Middle frontal gyrus (tissue), 1 donor: ENCODE measurements around the gene SAE1.
A peak's percentile ranks its signal among the peaks of the same experiment; 100 is the strongest.
"Not testable (repeated sequence)": the region's sequence is repeated elsewhere in the genome, so short reads cannot be mapped to it uniquely, and the experiment has no call there.

Experiments
- DNase-seq: peaks from one replicate; pipeline ENCODE4 v3.0.0-alpha.2; 2015; ENCODE audit warnings: low spot score; ENCODE audit errors: extremely low spot score

Gene SAE1

DNA sequence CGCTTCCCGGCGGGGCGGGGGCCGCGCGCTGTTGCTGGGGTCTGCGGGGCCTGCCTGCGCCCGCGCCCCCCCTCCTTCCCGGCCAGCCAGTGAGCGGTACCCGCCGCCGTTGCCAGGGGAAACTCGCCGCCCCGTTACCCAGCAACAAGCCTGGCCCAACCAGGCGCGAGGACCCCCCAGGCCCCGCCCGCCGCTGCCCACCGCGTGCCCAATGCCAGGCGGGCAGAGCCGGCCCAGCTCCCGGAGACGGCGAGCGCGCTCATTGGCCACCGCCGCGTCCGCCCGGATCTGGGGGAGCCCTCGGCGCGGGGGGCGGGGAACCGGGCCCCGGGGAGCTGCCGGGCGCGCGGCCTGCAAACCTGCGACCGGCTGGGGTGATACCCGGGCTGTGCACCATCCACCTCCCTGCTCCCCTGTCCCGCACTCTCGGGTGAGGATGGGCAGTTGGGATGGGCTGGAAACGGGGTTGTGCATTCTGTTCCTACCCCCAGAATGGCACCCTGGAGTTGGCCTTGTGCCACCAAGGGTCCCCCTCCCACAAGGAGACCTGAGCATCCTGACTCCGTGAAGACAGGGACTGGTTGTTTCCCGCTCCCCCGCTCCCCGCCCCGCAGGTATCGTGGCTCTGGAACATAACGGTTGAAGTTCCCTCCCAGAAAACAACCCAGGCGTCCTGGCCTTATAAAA is 109.1 kb downstream of the SAE1 start:
- DNase-seq, result peak; percentile 87

DNA sequence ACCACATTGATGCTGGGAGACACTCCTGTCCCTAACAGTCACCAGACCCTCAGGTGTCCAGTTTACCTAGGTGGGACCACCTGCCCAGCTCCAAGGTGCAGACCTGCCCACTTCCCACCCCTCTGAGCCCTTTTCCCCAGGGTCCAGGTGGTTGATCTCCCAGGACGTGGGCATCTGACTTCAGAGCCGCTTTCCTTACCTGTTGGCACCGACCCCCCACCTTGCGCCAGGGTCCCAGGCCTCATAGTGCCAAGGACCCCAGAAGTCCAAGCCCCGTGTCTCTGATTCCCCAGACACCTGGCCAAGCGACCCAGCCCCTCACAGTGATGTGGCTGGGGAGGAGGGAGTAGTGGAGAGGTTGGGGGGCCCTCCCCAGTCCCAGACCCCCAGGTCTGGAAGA is 109.9 kb downstream of the SAE1 start:
- no peak for DNase-seq

GRCh38 chr19:47240996-47241918 is 110.6 kb downstream of the SAE1 start:
- no peak for DNase-seq

GRCh38 chr19:47241919-47242577 is 111.4 kb downstream of the SAE1 start:
- DNase-seq, result no peak

DNA sequence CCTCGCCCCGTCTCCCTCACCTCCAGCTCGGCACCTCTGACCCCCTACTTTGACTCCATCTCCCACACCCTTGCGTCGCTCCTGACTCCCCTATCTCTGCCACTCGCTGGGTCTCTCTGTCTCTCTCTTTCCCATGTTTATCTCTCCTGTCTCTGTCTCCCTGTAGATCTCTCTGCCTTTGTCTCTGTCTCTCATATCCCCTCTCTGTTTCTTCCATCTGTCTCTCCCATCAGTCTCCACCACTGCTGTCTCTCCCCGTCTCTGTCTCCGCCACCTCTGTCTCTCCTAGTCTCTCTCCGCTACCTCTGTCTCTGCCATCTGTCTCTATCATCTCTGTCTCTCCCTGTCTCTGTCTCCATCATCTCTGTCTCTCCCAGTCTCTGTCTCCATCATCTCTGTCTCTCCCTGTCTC is 112.7 kb downstream of the SAE1 start:
- no peak for DNase-seq

DNA sequence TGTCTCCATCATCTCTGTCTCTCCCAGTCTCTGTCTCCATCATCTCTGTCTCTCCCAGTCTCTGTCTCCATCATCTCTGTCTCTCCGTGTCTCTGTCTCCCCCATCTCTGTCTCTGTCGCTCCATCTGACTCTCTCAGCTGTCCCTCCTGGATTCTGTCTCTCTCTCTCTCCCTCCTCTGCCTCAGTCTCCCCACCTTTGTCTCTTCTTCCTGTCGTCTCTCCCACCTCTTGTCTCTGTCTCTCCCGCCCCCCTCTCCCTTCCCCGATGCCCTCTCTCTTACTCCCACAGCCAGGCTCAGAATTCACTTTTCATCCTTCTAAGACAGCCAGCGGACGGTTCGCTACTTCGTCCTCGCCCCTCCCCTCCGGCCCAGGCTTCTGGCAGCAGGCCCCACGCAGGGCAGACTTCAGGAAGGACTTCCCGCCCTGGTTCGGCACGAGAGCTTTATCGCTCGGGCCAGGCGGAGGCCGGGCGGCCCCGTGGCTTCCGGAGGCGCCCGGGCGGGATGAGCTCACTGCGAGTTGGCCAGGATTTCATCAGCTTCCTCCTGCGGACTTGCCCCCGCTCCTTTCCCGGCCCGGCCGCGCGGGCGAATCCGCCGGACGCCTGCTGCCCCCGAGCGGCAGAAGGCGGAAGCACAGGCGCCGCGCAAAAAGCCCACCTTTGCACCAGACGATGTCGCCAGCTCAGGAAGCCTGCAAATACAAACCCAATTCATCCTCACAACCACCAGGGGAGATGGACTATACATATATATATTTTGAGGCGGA is 113.3 kb downstream of the SAE1 start:
- DNase-seq, result peak; percentile 77

DNA sequence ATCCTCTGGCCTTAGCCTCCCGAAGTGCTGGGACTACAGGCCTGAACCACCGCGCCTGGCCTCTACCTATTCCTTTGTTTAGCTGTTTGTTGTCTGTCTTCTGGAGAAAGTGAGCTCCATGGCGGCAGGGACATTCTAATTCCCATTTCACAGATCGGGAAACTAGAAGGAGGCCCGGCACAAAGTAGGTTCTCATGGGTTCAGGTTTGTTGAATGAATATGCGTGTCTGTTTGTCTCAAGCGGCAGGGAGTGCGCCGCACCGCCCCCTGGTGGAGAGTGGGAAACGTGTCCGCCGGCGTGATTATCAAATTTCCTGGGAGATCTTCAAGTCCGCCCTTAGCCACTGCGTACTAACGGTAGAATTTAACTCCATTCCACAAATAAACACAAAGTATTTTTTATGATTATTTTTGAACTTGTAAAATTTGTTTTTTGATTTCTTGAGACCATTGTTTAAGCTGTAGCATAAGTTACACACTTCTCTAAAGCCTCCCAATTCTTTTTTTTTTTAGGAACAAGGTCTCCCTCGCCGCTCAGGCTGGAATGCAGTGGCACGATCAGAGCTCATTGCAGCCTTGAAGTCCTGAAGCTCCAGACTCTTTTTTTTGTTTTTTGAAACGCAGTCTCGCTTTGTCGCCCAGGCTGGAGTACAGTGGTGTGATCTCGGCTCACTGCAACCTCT is 116.8 kb downstream of the SAE1 start:
- DNase-seq, result no peak

GRCh38 chr19:47253016-47253415 is 122.4 kb downstream of the SAE1 start:
- not testable (repeated sequence) for DNase-seq

- DNase-seq, result no peak
Measured at GRCh38 chr19:47253467-47253881, 122.8 kb downstream of the SAE1 start.

DNA sequence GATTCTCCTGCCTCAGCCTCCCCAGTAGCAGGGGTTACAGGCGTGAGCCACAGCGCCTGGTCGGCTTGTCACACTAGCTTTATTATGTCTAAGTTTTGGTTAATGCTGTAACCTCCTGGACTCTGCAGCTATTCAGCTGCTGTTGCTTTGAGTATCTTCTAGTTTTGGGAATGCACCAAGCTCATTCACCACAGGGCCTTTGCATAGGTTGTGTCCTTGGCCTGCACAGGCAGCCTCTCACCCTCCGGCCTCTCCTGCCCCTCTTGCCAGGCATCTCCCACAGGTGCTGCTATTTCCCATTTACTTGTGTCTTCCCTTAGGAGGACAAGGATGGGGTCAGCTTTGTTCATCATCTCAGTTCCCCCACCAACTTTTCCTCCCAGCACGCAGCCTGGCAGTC is 123.3 kb downstream of the SAE1 start:
- no peak for DNase-seq

DNA sequence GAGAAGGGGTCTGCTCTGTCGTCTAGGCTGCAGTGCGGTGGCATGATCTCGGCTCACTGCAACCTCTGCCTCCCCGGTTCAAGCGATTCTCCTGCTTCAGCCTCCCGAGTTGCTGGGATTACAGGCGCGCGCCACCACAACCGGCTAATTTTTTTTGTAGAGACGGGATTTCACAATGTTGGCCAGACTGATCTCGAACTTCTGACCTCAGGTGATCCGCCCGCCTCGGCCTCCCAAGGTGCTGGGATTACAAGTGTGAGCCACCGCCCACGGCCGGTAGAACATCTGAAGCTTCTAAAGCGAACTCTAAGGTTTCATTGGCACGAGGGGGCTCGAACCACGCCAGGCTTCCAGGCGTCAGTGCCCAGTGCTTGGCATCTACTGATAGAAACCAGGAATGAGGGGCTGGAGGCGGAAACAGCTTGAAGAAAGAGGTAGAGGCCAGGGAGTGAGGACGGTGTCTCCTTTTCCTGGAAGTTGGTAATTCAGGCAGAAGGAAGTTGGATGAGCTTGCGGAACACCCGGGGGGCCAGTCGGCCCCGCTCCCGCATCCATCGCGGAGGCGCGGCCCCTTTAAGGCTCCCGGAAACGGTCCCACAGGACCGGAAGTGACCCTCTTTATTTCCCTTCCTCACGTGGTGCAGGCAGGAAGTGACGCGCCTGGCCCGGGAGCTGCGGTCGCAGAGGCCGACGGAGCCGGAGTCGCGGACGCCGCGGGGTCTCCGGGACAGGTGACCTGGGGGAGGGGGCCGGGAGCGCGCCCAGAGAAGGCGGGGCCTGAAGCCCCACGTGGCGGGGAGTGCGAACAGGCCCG is 125.5 kb downstream of the SAE1 start, which contains the start of gene CCDC9:
Gene CCDC9, plus strand, starts transcription at position 647 of the 814 bp plus-strand sequence. CDS start 1,876 bp downstream, outside the sequence.
- peak; percentile 93 for DNase-seq

- peak; percentile 92 for DNase-seq
Measured at GRCh38 chr19:47256693-47257410, 126.2 kb downstream of the SAE1 start.

- no peak for DNase-seq
Measured at GRCh38 chr19:47257411-47258169, 127.0 kb downstream of the SAE1 start.

- no peak for DNase-seq
Measured at GRCh38 chr19:47258434-47258833, 127.8 kb downstream of the SAE1 start.

DNA sequence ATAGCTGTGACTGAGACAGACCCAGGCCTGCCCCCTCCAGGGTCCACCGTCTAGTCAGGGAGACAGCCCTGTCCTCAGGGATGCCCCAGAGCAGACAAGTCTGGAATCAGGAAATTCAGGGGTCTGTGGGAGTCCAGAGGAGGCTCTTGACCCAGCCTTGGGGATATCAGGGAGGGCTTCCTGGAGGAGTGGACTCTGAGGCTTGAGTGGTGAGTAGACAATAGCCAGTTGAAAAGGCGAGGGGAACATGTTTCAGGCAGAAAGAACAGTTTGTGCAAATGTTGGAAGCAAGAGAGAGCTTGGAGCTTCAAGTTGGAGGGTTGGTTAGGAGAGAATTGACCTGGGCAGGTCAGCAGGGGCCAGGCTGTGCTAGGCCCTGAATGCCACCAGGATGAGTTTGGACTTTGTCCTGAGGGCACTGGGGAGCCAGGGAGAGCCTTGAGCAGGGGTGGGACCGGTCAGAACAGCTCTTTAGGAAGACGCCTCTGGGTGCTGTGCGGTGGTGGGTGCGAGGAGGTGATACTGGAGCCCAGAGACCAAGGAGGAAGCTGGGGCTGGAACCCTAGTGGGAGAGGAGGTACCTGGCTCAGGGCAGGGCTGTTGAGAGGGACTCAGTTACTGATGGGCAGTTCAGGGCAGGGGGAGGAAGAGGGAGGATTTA is 128.4 kb downstream of the SAE1 start:
- no peak for DNase-seq
